ENCODE measurements around the gene BTAF1. TPM values are rescaled to one million over a fixed set of nuclear protein-coding genes. Genes with fewer than 3 reads are reported as not detected.

BTAF1 gene
- 32.4 and 34.6 TPM in 2 replicates for total RNA-seq
- long read RNA-seq, partial matches to known transcripts: 68 of 100 reads
- long read RNA-seq, other reads (novel, unspliced or antisense): 32 of 100 reads

GRCh38 chr10:91923371-91924211 lies at the start of gene BTAF1:
BTAF1 (plus strand) TSS chr10:91923770; CDS start chr10:91924077, 307 bp downstream.
- H3K27ac Mint-ChIP-seq (ENCODE audit: unreplicated experiment): peak within 1 kb of the TSS; percentile 100
- peaks cover under 1% of the 10 kb centered on the region for H3K9me3 Mint-ChIP-seq (ENCODE audit: unreplicated experiment)
- H3K36me3 Mint-ChIP-seq (ENCODE audit: unreplicated experiment): peaks cover 3% of the 10 kb centered on the region
- peaks cover 2% of the 10 kb centered on the region for H3K27me3 Mint-ChIP-seq (ENCODE audit: unreplicated experiment)
- peak within 1 kb of the TSS; percentile 86 for H3K4me3 Mint-ChIP-seq (ENCODE audit: unreplicated experiment)
- peaks cover 32% of the 10 kb centered on the region for H3K4me1 Mint-ChIP-seq (ENCODE audit: unreplicated experiment)
- peak; percentile 95 for DNase-seq (ENCODE audit: extremely low spot score, unreplicated experiment)
- TF ChIP-seq CTCF (IDR thresholded peaks at IDR 0.05): no peak

- no peaks in the 10 kb centered on the region for H3K36me3 Mint-ChIP-seq (ENCODE audit: unreplicated experiment)
- no peaks in the 10 kb centered on the region for H3K9me3 Mint-ChIP-seq (ENCODE audit: unreplicated experiment)
- no peak for TF ChIP-seq CTCF (IDR thresholded peaks at IDR 0.05)
- H3K4me3 Mint-ChIP-seq (ENCODE audit: unreplicated experiment): no peak overlapping the region
- no peak overlapping the region for H3K27ac Mint-ChIP-seq (ENCODE audit: unreplicated experiment)
- no peak for DNase-seq (ENCODE audit: extremely low spot score, unreplicated experiment)
- no peaks in the 10 kb centered on the region for H3K27me3 Mint-ChIP-seq (ENCODE audit: unreplicated experiment)
- peaks cover 2% of the 10 kb centered on the region for H3K4me1 Mint-ChIP-seq (ENCODE audit: unreplicated experiment)
Measured at GRCh38 chr10:91875156-91875555, 48.4 kb upstream of the BTAF1 start.

- no peak overlapping the region for H3K27ac Mint-ChIP-seq (ENCODE audit: unreplicated experiment)
- no peaks in the 10 kb centered on the region for H3K9me3 Mint-ChIP-seq (ENCODE audit: unreplicated experiment)
- no peak for TF ChIP-seq CTCF (IDR thresholded peaks at IDR 0.05)
Measured at GRCh38 chr10:91875779-91876178, 47.8 kb upstream of the BTAF1 start.

GRCh38 chr10:91879515-91880170 lies 43.9 kb upstream of the BTAF1 start:
- Mint-ChIP-seq H3K27ac (ENCODE audit: unreplicated experiment) (no peak overlapping the region), H3K36me3 (ENCODE audit: unreplicated experiment) (no peaks in the 10 kb centered on the region), H3K4me3 (ENCODE audit: unreplicated experiment) (no peak overlapping the region), H3K9me3 (ENCODE audit: unreplicated experiment) (no peaks in the 10 kb centered on the region), H3K27me3 (ENCODE audit: unreplicated experiment) (no peaks in the 10 kb centered on the region), H3K4me1 (ENCODE audit: unreplicated experiment) (peaks cover 20% of the 10 kb centered on the region)
- DNase-seq (ENCODE audit: extremely low spot score, unreplicated experiment): peak; percentile 46
- TF ChIP-seq CTCF (IDR thresholded peaks at IDR 0.05): no peak

More at GRCh38 chr10:91875779-91876178, 47.8 kb upstream of the BTAF1 start:
- Mint-ChIP-seq H3K4me1 (ENCODE audit: unreplicated experiment) (peaks cover 5% of the 10 kb centered on the region), H3K27me3 (ENCODE audit: unreplicated experiment) (no peaks in the 10 kb centered on the region), H3K36me3 (ENCODE audit: unreplicated experiment) (no peaks in the 10 kb centered on the region), H3K4me3 (ENCODE audit: unreplicated experiment) (no peak overlapping the region)
- no peak for DNase-seq (ENCODE audit: extremely low spot score, unreplicated experiment)

GRCh38 chr10:91880310-91880709 lies 43.3 kb upstream of the BTAF1 start:
- Mint-ChIP-seq H3K4me3 (ENCODE audit: unreplicated experiment) (no peak overlapping the region), H3K9me3 (ENCODE audit: unreplicated experiment) (no peaks in the 10 kb centered on the region), H3K27me3 (ENCODE audit: unreplicated experiment) (no peaks in the 10 kb centered on the region), H3K36me3 (ENCODE audit: unreplicated experiment) (no peaks in the 10 kb centered on the region), H3K27ac (ENCODE audit: unreplicated experiment) (no peak overlapping the region), H3K4me1 (ENCODE audit: unreplicated experiment) (peaks cover 20% of the 10 kb centered on the region)
- DNase-seq (ENCODE audit: extremely low spot score, unreplicated experiment): peak; percentile 69
- TF ChIP-seq CTCF (IDR thresholded peaks at IDR 0.05): no peak
